HFF-Myc (cell line): ENCODE measurements around the gene BLM.

Source experiments
- DNase-seq: peaks from one replicate; pipeline ENCODE4 v3.0.0-alpha.2; 2011; ENCODE audit warnings: low read depth; ENCODE audit errors: extremely low read depth
- H3K4me3 ChIP-seq: replicated peaks from 2 replicates; pipeline ENCODE4 v1.5.1; 2011; ENCODE audit warnings: low read depth, mild to moderate bottlenecking, control low read depth, low read length
- CTCF ChIP-seq: IDR thresholded peaks from 2 replicates; pipeline ENCODE4 v1.5.1; 2012; ENCODE audit warnings: mild to moderate bottlenecking, low read depth, low read length, control low read depth; ENCODE audit errors: missing control alignments

The BLM gene

GRCh38 chr15:90751300-90751825 is 34.2 kb downstream of the BLM start:
- no peak for DNase-seq
- no peak for TF ChIP-seq CTCF
- H3K4me3 ChIP-seq = no peak overlapping the region

GRCh38 chr15:90756916-90757315 is 39.8 kb downstream of the BLM start:
- DNase-seq = no peak
- no peak overlapping the region for H3K4me3 ChIP-seq
- no peak for TF ChIP-seq CTCF

GRCh38 chr15:90757461-90757860 is 40.3 kb downstream of the BLM start:
- H3K4me3 ChIP-seq = no peak overlapping the region
- no peak for TF ChIP-seq CTCF
- no peak for DNase-seq

- DNase-seq = no peak
- no peak for TF ChIP-seq CTCF
- no peak overlapping the region for H3K4me3 ChIP-seq
Measured at GRCh38 chr15:90760661-90761232, 43.6 kb downstream of the BLM start.

- no peak for TF ChIP-seq CTCF
- no peak for DNase-seq
- no peak overlapping the region for H3K4me3 ChIP-seq
Measured at GRCh38 chr15:90761629-90762028, 44.5 kb downstream of the BLM start.

GRCh38 chr15:90762109-90762508 is 45.0 kb downstream of the BLM start:
- no peak for DNase-seq

More at GRCh38 chr15:90762109-90762508, 45.0 kb downstream of the BLM start:
- no peak for TF ChIP-seq CTCF
- no peak overlapping the region for H3K4me3 ChIP-seq
